Thyroid gland (tissue), 4 donors: ENCODE results near the gene GOLGA5. TPM values are rescaled to one million over a fixed set of nuclear protein-coding genes. Genes with fewer than 3 reads are reported as not detected.

Experiments used
- DNase-seq, 2 donors: peaks; one replicate each; pipeline ENCODE4 v3.0.0-alpha.2; 2019
- H3K27ac ChIP-seq, 3 donors: fragments of 200-600 bp; sonication (generic); 1 replicate in 2 of 3; 2 replicates in 1 of 3; pipeline ENCODE4 v1.5.1; 2016 to 2019; ENCODE audit warnings: mild to moderate bottlenecking in 1 of 3, moderate library complexity in 1 of 3
- H3K27me3 ChIP-seq: fragments of 200-600 bp; sonication (generic); one replicate; pipeline ENCODE4 v1.5.1; 2019
- H3K36me3 ChIP-seq, 2 donors: fragments of 200-600 bp; sonication (generic); one replicate each; pipeline ENCODE4 v1.5.1; 2016 to 2019
- H3K4me1 ChIP-seq, 2 donors: fragments of 200-600 bp; sonication (generic); one replicate each; pipeline ENCODE4 v1.5.1; 2017 to 2019
- H3K4me3 ChIP-seq, 3 donors: fragments of 200-600 bp; sonication (generic); replicated peaks in 1 of 3; 1 replicate in 2 of 3; 2 replicates in 1 of 3; pipeline ENCODE4 v1.5.1; 2016; ENCODE audit warnings: mild to moderate bottlenecking in 1 of 3
- H3K9me3 ChIP-seq: fragments of 200-600 bp; sonication (generic); one replicate; pipeline ENCODE4 v1.5.1; 2017
- POLR2A ChIP-seq, 2 donors: fragments of 450-650 bp; IDR thresholded peaks; one replicate each; pipeline ENCODE4 v1.6.1; 2017; ENCODE audit warnings: antibody characterized with exemption in 2 of 2, mild to moderate bottlenecking in 2 of 2, moderate library complexity in 1 of 2
- WGBS, 2 donors: methylation state at CpG; one replicate each; pipeline ENCODE4 v1.1.5; 2017; 5-methylcytosine and 5-hydroxymethylcytosine counted together
- intact Hi-C: fragments of 100-400 bp; cut with DNase I; formaldehyde crosslinking; loops from one replicate; pipeline ENCODE4 v1.15.1; 2023
- total RNA-seq, 4 donors: library from RNA; depleted of rRNA; stranded (reverse); fragments of >200 nt; gene quantifications; one replicate each; pipeline ENCODE4 v1.2.3, GENCODE V29; 2016
- TF ChIP-seq, protein P1 (sequence below), 6 experiments: fragments of 200-600 bp in 3 of 6; fragments of 450-650 bp in 3 of 6; sonication (generic) in 3 of 6; IDR thresholded peaks; one replicate each; pipeline ENCODE4 v1.5.1; 2016 to 2019; ENCODE audit warnings: antibody characterized with exemption in 6 of 6, mild to moderate bottlenecking in 2 of 6, inconsistent platforms in 1 of 6, moderate library complexity in 1 of 6

GOLGA5 gene
- total RNA-seq, 4 donors from 2014 or later: 54.5 to 58.2 (median 57.6) TPM

DNA sequence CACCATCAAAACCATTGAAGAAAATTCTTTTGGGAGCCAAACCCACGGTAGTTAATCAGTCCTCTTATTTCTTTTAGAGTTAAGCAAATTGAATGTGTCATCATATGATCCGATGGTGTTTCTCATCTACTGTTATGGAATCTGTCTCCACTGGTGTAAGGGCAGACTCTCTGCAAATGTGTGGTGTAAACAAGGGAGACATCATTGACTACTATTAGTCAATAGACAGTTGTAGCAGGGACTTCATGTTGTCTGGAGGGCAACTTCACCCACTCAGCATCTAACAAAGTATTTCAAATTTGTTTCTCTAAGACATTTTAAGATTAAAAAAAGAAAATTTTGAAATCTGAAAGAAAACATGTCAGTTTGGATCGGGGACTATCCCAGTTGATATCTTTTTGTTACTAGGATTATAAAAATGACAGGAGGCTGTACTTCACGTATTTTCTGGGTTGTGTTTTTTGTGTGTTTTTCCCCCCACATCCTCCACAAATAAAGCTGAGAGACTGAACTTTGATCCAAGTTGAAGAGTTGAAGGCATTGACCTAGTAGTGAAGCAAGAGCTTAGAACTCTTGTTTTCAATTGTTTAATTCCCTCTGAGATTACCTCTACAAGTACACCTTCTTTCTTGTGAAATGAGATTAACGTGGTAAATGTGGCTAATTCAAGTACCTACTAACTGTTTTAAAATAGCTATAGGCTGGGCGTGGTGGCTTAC, 4.0 kb downstream of the GOLGA5 start:
- whole genome bisulfite sequencing, 2 donors: 87 to 93% methylated on average over 6 of the region's 6 CpGs
- TF ChIP-seq, protein P1, sequence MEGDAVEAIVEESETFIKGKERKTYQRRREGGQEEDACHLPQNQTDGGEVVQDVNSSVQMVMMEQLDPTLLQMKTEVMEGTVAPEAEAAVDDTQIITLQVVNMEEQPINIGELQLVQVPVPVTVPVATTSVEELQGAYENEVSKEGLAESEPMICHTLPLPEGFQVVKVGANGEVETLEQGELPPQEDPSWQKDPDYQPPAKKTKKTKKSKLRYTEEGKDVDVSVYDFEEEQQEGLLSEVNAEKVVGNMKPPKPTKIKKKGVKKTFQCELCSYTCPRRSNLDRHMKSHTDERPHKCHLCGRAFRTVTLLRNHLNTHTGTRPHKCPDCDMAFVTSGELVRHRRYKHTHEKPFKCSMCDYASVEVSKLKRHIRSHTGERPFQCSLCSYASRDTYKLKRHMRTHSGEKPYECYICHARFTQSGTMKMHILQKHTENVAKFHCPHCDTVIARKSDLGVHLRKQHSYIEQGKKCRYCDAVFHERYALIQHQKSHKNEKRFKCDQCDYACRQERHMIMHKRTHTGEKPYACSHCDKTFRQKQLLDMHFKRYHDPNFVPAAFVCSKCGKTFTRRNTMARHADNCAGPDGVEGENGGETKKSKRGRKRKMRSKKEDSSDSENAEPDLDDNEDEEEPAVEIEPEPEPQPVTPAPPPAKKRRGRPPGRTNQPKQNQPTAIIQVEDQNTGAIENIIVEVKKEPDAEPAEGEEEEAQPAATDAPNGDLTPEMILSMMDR (IDR thresholded peaks at IDR 0.05): no peak
- TF ChIP-seq POLR2A (IDR thresholded peaks at IDR 0.05): no peak
- intact Hi-C loops: no loop called here

DNA sequence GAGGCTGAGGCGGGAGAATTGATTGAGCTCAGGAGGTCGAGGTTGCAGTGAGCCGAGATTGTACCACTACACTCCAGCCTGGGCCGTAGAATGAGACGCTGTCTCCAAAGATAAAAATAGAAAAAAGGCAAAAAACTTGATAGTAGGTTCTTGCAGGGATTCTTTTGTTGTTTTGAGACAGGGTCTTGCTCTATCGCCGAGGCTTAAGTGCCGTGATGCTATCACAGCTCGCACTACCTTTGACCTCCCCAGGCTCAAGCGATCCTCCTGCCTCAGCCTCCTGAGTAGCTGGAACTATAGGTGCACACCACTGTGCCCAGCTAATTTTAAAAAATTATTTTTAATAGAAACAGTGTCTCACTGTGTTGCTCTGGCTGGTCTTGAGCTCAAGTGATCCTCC, 4.7 kb downstream of the GOLGA5 start:
- H3K9me3 ChIP-seq: no peaks in the 10 kb centered on the region
- no peak for TF ChIP-seq POLR2A (IDR thresholded peaks at IDR 0.05)
- TF ChIP-seq, protein P1 (IDR thresholded peaks at IDR 0.05): no peak
- H3K27ac ChIP-seq: no peak overlapping the region
- intact Hi-C loops: no loop called here
- H3K36me3 ChIP-seq: peaks cover 0 to 9% of the 10 kb centered on the region in 2 donors
- H3K4me3 ChIP-seq: no peak overlapping the region
- DNase-seq: no peak
- peaks cover 25 to 29% of the 10 kb centered on the region in 2 donors for H3K4me1 ChIP-seq
- 89 to 95% methylated on average over 10 of the region's 10 CpGs for WGBS, 2 donors
- no peaks in the 10 kb centered on the region for H3K27me3 ChIP-seq

More for the DNA sequence above, 4.0 kb downstream of the GOLGA5 start:
- Histone ChIP-seq H3K9me3 (no peaks in the 10 kb centered on the region), H3K4me1 (peaks cover 25 to 29% of the 10 kb centered on the region in 2 donors), H3K27ac (no peak overlapping the region), H3K4me3 (no peak overlapping the region), H3K36me3 (peaks cover 0 to 9% of the 10 kb centered on the region in 2 donors), H3K27me3 (no peaks in the 10 kb centered on the region)
- DNase-seq: no peak

DNA sequence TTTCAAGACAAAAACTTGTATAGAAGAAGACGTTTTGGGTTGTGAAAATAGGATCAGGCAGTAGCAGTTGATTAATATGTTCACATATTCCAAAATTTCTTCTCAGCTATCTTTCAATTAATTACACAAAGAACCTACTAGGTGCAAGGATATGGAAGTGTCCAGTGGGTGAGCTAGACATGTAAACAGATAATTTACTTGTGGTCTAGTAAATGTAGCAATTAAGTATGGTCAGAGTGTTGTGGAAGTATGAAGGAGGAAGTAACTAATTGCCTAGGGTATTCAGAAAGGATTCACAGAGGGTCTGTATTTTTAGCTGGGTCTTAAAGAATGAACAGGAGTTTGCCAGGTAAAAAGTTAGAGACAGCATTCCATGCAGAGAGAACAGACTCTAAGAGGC, 5.9 kb downstream of the GOLGA5 start:
- Histone ChIP-seq H3K4me3 (no peak overlapping the region), H3K9me3 (no peaks in the 10 kb centered on the region), H3K36me3 (peaks cover 0 to 9% of the 10 kb centered on the region in 2 donors), H3K27me3 (no peaks in the 10 kb centered on the region), H3K4me1 (peaks cover 25% of the 10 kb centered on the region in 2 donors), H3K27ac (peak overlapping the region in 1 of 3 donors; percentile 8)
- WGBS, 2 donors: 81 to 88% methylated on average over 1 of the region's 1 CpG
- TF ChIP-seq, protein P1 (IDR thresholded peaks at IDR 0.05): no peak
- TF ChIP-seq POLR2A (IDR thresholded peaks at IDR 0.05): no peak
- DNase-seq: no peak
- intact Hi-C loops: no loop called here

DNA sequence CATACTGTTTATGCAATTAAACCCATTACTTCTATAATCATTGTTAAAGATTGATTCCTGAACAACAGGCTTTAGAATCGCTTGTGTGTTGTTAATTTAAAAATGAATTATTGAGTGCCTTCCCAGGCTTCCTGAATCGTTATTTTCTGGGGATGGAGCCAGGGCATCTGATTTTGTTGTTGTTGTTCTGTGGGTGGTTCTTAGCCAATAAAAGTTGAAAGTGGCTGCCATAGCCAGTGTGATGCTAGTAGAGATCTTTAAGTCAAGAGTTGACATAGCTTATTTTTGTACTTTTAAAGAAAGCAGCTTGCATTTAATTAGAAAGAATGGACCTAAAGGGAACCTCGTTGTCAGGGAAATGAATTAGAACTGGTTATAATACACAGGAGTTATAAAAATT, 6.4 kb downstream of the GOLGA5 start:
- Histone ChIP-seq H3K9me3 (no peaks in the 10 kb centered on the region), H3K4me1 (peaks cover 20% of the 10 kb centered on the region in 2 donors), H3K27ac (peak overlapping the region in 1 of 3 donors; percentile 8), H3K36me3 (peaks cover 0 to 9% of the 10 kb centered on the region in 2 donors), H3K27me3 (no peaks in the 10 kb centered on the region), H3K4me3 (no peak overlapping the region)
- WGBS, 2 donors: 61 to 63% methylated on average over 3 of the region's 3 CpGs
- DNase-seq: no peak
- intact Hi-C loops: no loop called here
- TF ChIP-seq POLR2A (IDR thresholded peaks at IDR 0.05): no peak
- TF ChIP-seq, protein P1 (IDR thresholded peaks at IDR 0.05): no peak

DNA sequence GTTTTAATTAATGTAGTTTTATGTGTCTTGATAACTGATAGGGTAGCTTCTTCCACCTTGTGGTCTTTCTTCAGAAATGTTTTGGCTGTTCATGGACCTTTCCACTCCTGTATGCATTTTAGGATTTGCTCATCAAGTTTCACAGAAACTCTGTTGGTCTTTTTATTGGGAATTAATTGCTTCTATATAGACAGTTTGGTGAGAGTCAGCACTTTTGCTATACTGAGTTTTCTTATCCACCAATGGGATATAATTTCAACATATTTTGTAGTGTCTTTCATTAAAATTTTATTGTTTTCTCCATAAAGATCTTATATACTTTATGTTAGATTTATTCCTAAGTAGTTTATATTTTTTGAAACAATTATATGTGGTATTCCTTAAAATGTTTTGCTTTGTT, 7.8 kb downstream of the GOLGA5 start:
- H3K4me3 ChIP-seq: no peak overlapping the region
- H3K36me3 ChIP-seq: peaks cover 4 to 13% of the 10 kb centered on the region in 2 donors
- no peak for DNase-seq
- no peak overlapping the region for H3K27ac ChIP-seq
- peaks cover 12 to 14% of the 10 kb centered on the region in 2 donors for H3K4me1 ChIP-seq
- no peaks in the 10 kb centered on the region for H3K9me3 ChIP-seq
- no peaks in the 10 kb centered on the region for H3K27me3 ChIP-seq
- intact Hi-C loops: no loop called here
- TF ChIP-seq POLR2A (IDR thresholded peaks at IDR 0.05): no peak
- TF ChIP-seq, protein P1 (IDR thresholded peaks at IDR 0.05): no peak
